GM19324 (cell line): ENCODE measurements around the gene ARHGEF4.
"Not testable (repeated sequence)": the region's sequence is repeated elsewhere in the genome, so short reads cannot be mapped to it uniquely, and the experiment has no call there.

Source experiments
- ATAC-seq: cut with Tn5 transposase; IDR thresholded peaks from one replicate; pipeline ENCODE4 v1.9.1; 2021; ENCODE audit warnings: mild to moderate bottlenecking, moderate library complexity; ENCODE audit not compliant: unreplicated experiment, low FRiP score

ARHGEF4 gene

DNA sequence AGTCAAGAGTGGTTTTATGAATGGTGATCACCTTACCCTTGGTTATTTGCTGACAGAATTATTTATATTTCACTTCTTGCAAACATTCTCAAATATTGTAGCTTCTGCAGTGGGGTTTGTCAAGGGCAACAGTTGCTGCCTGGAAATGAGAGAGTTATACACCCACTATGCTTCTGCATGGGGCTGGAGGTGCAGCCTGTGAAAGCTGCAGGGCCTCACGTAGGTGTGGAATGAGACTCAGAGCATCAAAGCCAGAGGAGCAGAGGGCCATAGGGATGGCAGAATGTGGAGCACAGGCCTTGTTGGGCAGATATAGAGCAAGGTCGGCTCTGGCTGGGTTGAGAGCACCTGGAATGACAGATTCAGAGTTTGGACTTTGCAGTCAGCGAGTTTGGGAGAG, 128.2 kb downstream of the ARHGEF4 start:
- no peak for ATAC-seq

DNA sequence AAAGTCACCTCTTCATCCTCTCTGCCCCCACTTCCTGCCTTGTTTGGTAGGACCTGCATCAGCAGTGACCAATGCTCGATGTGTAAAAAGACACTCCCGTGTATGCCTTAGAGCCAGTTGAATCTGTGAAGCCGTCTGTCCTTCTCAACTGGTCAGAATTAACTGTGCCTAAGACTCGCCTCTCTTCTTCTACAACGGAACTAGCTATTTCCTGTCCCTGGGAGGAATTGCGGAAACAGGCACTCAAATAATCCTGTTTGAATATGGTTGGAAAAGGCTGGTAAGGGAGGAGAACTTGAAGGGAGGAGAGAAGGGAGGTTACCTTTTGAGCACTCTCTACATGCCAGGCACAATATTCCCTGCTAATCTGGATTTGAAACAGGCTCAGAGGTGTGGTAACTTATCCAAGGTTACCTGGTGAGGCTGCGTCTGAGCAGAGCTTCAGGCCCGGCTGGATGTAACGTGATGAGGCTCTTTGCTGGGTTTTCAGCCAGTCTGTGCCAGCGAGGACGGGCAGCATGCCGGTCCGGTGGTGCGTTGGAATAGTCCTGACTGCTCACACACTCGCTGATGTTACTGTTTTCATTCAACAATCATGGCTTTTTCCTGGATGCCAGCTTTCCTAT, 129.5 kb downstream of the ARHGEF4 start:
- no peak for ATAC-seq

DNA sequence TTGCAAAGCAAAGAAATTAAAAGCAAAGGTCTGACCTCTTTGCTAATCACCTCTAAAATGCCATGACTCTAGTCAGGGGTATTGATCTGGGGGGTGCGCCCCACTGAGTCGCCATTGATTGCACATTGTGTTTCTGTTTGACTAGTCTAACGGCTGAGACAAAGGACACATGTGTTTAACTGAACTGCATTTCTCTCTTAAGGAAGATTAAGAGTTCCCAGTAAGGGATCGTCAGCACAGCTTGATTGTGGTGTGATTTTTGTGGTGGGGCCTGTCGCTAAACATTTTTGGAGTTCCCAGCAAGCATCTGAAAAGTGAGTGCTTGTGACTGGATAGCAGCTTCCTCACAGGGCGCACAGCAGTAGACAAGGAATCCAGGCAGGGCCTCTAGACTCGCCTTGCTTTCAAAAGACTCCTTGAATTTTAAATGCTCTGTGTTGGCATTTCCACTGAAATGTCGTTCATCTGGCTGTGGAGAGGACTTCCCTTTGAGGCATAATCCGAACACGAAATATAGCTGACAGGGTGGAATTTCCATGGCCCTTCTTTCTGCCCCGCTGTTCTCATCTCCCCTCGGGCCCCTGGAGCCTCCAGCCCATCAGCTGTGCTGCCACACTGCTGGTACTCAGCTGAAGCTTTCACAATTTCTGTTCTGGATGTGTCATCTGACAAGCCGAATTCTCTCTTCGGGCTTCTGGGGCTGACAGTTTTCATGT, 130.2 kb downstream of the ARHGEF4 start:
- no peak for ATAC-seq

DNA sequence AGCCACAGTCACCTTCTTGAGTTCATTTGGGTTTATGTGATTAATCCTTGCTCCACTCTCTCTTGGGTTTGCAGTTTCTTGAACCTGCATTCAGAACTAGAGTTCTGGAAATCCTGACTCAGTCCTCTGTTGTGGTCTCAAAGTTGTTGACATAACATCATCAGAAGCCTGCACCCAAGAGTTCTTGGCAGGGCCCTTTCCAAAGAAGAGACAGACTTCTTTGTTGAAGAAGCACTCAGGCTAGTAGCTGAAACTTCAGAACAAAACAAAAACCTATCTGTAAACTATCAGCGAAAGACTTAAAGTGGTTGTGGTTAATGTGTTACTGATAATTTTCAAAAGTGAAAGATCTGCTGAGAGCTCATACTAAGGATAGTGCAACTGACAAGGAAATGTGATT, 135.7 kb downstream of the ARHGEF4 start:
- ATAC-seq, result peak; percentile 77

DNA sequence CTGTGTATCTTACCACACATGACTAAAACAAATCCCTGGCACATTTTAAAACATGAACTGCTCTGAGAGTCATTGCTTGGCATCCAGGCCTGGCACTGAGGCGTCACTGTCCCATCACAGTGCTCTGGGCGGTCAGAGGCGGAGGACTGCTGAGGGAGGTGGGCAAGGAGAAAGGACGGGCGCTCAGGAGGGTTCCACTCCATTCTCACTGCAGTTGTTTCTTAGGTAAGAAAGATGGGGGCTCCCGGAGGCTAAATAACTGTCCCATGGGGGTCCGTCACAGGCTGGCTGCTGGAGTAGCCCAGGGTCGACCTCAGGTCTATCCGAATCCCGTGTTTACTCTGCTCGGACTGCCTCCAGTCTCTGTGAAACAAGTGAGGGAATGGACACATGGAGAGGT, 139.0 kb downstream of the ARHGEF4 start:
- no peak for ATAC-seq

DNA sequence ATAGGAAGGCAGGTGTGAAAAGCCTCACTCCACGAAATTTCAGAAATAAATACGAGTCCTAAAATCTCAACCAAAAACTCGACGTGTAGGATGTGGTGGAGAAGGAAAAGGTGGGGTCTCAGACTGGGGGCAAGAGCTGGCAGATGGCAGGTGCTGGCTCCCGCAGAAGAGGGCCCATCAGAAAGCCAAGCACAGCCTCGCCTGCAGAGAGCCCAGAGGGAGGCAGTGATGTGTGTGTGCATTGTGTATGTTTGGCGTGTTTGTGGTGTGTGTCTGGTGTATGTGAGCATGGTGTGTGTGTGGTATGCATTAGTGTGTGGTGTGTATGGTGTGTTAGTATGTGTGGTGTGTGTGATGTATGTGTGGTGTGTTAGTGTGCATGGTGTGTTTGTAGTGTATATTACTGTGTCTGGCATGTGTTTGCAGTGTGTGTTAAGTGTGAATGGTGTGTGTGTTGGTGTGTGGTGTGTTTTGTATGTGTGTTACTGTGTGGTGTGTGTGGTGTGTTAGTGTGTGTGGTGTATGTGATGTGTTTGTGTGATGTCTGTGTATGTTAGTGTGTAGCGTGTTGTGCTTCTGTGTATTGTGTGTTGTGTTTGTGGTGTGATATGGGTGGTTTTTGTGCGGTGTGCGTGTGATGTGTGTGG, 140.0 kb downstream of the ARHGEF4 start:
- ATAC-seq, result no peak

GRCh38 chr2:130977461-130978050, 140.8 kb downstream of the ARHGEF4 start:
- ATAC-seq, result no peak

DNA sequence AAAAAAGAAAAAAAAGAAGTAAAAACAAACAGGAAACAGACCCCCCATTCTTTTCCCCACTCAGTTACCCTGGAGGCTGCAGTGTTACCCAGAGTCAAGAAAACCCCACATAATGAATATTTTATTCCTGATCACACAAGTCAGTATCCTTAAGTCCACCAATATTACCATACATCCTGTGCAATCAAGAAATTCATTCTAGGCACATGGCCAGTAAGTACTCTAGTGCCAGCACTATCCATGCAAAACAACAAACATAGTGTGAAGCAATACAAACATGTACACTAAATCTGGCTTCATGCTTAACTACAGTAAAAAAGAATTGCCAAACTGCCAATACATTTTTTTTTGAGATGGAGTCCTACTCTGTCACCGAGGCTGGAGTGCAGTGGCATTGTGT, 145.0 kb downstream of the ARHGEF4 start:
- no peak for ATAC-seq

- ATAC-seq, result no peak
Measured at GRCh38 chr2:130985206-130985780, 148.6 kb downstream of the ARHGEF4 start.

DNA sequence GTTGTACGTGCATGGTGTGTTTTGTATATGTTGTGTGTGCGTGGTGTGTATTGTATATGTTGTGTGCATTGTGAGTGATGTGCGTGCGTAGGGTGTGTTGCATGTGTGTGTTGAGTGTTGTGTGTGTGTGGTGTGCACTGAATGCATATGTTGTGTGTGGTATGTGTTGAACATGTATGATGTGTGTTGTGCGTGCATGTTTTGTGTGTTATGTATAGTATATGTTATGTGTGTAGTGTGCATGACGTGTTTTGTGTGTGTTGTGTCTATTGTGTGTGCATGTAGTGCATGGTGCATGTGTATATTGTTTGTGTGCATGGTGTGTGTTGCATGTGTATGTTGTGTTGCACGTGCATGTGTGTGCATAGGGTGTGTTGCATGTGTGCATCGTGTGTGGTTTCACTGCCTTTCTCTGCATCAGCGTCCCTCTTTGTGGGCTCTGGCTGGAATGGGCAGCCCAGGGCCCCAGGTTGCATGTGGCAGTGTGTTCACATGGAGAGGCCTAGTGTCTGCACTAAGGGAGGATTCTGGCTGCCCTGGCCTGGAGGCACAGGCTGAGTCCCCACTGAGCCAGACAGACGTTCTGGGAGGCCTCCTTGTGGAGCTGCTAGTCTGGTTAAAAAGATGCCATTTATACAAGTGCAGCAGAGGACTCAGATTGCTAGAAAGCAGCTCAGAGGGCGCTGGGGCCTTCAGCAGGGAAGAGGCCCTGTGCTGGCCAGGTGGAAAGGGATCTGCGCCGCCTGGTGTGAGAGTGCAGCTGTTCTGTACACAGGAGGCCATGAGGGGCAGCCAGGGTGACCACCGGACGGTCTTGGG, 149.3 kb downstream of the ARHGEF4 start:
- no peak for ATAC-seq

DNA sequence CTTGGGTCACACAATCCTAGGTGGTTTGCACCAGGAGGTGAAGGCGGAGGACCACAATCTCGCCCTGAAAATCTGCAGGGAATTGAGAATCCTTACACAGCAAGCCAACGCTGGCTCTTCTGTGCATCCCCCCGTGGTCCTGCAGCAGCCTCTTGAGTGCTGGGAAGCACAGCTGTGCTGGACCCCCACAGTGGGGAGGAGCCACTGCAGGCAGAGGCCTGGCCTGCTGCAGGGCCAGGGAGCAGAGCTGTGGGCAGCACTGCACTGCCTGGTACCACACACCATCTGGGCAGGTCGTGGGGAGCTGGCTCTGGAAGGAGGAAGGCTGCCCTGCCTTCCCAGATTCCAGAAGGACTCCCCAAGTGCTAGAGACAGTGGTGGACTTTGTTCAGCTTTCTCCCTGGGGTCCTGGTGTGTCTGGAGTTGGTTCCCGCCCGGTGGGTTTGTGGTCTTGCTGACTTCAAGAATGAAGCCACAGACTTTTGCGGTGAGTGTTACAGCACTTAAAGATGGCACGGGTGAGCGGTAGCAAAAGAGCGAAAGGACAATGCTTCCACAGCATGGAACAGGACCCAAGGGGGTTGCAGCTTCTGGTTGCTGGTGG, 150.3 kb downstream of the ARHGEF4 start:
- ATAC-seq, result no peak

DNA sequence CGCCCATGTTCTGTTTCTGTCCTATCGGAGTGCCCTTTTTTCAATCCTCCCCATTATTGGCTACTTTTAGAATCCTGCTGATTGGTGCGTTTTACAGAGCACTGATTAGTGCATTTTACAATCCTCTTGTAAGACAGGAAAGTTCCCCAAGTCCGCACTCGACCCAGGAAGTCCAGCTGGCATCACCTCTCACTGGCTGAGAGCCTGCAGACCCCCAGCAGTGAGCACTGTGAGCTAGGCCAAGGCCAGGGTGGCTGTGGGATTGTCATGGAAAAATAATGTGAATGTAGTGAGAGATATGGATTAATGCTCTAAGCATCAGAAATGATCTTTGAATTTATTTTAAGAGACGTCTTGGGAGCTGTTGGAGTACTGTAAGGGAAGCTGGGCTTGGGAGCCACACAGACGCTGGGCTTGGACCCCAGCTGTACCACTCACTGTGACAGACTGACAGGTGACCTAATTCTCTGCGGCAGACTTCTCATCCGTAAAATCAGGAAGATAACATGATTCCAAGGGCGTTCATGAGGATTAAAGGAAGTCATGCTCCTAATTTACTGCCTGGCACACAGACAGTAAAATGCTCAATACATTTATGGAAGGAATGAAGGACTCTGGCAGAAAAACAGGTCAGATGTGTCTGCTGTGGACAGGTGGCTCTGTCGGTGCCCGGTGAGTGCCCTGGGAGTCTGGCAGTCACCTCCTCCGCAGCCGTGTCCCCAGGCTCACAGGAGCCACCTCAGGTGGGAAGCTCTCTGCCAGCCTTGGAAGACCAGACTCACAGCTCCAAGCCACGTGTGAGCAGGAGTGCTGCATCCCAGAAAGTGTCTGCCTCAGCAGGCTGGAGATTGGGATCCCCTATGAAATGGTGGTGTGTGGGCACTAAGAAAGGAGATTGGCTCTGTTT, 151.1 kb downstream of the ARHGEF4 start:
- no peak for ATAC-seq

- not testable (repeated sequence) for ATAC-seq
Measured at GRCh38 chr2:130991446-130991845, 154.7 kb downstream of the ARHGEF4 start.

DNA sequence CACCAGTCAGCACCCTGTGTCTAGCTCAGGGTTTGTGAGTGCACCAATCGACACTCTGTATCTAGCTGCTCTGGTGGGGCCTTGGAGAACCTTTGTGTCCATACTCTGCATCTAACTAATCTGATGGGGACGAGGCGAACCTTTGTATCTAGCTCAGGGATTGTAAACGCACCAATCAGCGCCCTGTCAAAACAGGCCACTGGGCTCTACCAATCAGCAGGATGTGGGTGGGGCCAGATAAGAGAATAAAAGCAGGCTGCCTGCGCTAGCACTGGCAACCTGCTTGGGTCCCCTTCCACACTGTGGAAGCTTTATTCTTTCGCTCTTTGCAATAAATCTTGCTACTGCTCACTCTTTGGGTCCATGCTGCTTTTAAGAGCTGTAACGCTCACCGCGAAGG, 155.3 kb downstream of the ARHGEF4 start:
- not testable (repeated sequence) for ATAC-seq

- no peak for ATAC-seq
Measured at GRCh38 chr2:130996691-130997090, 160.0 kb downstream of the ARHGEF4 start.

DNA sequence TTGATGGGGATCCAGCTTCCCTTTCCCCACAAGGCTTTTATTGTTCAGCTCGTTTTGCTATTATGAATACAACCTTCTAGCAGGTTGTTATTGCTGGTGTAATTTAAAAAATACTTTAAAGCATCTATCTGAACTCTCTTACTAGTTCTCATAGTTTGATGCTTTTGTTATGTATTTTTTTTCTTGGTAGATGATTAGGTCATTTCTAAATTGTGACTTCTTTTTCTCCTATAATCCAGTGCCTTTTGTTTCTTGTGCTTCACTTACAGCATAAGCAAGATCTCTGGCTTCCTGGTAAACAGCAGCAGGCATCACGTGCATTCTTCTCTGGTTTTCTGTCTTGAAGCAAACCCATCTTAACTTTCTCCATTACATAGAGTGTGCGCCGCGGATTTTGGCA, 160.5 kb downstream of the ARHGEF4 start:
- ATAC-seq, result no peak

- ATAC-seq, result no peak
Measured at GRCh38 chr2:130998561-130998960, 161.8 kb downstream of the ARHGEF4 start.

DNA sequence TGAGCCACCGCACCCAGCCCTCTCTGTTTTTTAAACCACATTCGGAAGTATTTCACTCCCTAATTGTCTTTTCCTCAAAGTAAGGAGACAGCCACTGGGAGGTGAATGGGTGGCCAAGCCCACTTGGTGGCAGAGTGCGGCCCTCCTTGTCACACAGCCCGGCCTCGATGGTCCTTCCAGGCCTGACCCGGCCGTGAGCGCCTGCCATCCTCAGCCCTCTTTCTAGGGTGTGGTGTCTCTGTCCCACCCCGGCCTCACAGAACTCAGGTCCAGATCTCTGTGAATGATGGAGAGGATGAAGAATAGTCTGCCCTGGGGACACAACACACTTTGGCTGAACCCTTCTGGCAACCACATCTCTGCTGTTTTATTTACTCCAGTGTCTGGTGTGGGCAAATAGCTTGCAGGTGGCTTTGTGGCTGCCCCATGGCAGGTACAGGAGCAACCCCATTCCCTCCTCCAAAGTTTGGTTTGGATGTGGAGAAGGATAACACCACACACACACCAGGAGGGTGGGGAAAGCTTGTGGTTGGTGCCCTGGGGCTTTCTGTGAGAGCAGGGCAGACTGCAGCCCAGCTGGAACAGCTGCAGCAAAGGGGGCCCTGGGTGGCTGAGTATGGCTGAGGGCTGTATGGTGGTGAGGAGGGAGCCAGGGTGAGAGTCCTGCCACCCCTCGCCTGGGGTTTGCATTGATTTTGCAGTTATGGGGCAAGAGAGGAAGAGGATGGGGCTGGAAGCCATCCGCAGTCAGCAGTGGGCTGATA, 167.9 kb downstream of the ARHGEF4 start:
- no peak for ATAC-seq
